Measurements from ENCODE around the gene SETX. TPM values are rescaled to one million over a fixed set of nuclear protein-coding genes. Genes with fewer than 3 reads are reported as not detected.

Gene SETX
- total and polyA plus RNA-seq, 2 of the 13 experiments (the other 11 are each of a cell fraction or from before 2014, with no cell fraction given), result 13.2 to 39.0 TPM

- TF ChIP-seq KIAA2018 (CRISPR knock-in tag; IDR thresholded peaks at IDR 0.05; ENCODE audit: borderline replicate concordance) (no peak), ZNF740 (CRISPR knock-in tag; IDR thresholded peaks at IDR 0.05) (no peak), REXO4 (CRISPR knock-in tag; IDR thresholded peaks at IDR 0.05; ENCODE audit: borderline replicate concordance) (no peak), ZNF749 (CRISPR knock-in tag; IDR thresholded peaks at IDR 0.05; ENCODE audit: borderline replicate concordance) (no peak), ZNF367 (CRISPR knock-in tag; IDR thresholded peaks at IDR 0.05; ENCODE audit: borderline replicate concordance) (no peak), PCBP2 (optimal IDR thresholded peaks at IDR 0.05; ENCODE audit: low read depth, low read length, poor library complexity, severe bottlenecking) (no peak), ZC3H4 (CRISPR knock-in tag; IDR thresholded peaks at IDR 0.05; ENCODE audit: borderline replicate concordance) (no peak), MXD4 (CRISPR knock-in tag; IDR thresholded peaks at IDR 0.05) (no peak), ZNF766 (CRISPR knock-in tag; IDR thresholded peaks at IDR 0.05; ENCODE audit: borderline replicate concordance) (no peak), POGZ (CRISPR knock-in tag; IDR thresholded peaks at IDR 0.05) (no peak), HHEX (CRISPR knock-in tag; IDR thresholded peaks at IDR 0.05) (no peak)
Measured at GRCh38 chr9:132299221-132299620, 55.6 kb downstream of the SETX start (continued).
